HFF-Myc (cell line): ENCODE measurements around the gene PLEKHA3.
"Not testable (repeated sequence)": the region's sequence is repeated elsewhere in the genome, so short reads cannot be mapped to it uniquely, and the experiment has no call there.

ENCODE experiments used
- DNase-seq: peaks from one replicate; pipeline ENCODE4 v3.0.0-alpha.2; 2011; ENCODE audit warnings: low read depth; ENCODE audit errors: extremely low read depth
- H3K4me3 ChIP-seq: replicated peaks from 2 replicates; pipeline ENCODE4 v1.5.1; 2011; ENCODE audit warnings: low read depth, mild to moderate bottlenecking, control low read depth, low read length
- CTCF ChIP-seq: IDR thresholded peaks from 2 replicates; pipeline ENCODE4 v1.5.1; 2012; ENCODE audit warnings: mild to moderate bottlenecking, low read depth, low read length, control low read depth; ENCODE audit errors: missing control alignments

PLEKHA3 gene

GRCh38 chr2:178450774-178451525 lies 29.3 kb upstream of the PLEKHA3 start, which contains the start of the genes PJVK and PRKRA:
PJVK (plus strand) TSS chr2:178451378; CDS start chr2:178453410, 2,032 bp downstream.
PRKRA (minus strand) TSS chr2:178451175; CDS start chr2:178451030, 145 bp downstream.
- peak; percentile 85 for DNase-seq
- peak within 1 kb of the TSS; percentile 76 for H3K4me3 ChIP-seq
- TF ChIP-seq CTCF, result no peak

- DNase-seq, result no peak
- no peak for TF ChIP-seq CTCF
- H3K4me3 ChIP-seq, result no peak overlapping the region
Measured at GRCh38 chr2:178452334-178452733, 27.9 kb upstream of the PLEKHA3 start.

- no peak overlapping the region for H3K4me3 ChIP-seq
- TF ChIP-seq CTCF, result no peak
- no peak for DNase-seq
Measured at GRCh38 chr2:178452870-178453269, 27.4 kb upstream of the PLEKHA3 start.

- H3K4me3 ChIP-seq, result no peak overlapping the region
- DNase-seq, result no peak
- TF ChIP-seq CTCF, result no peak
Measured at GRCh38 chr2:178455947-178456346, 24.3 kb upstream of the PLEKHA3 start.

DNA sequence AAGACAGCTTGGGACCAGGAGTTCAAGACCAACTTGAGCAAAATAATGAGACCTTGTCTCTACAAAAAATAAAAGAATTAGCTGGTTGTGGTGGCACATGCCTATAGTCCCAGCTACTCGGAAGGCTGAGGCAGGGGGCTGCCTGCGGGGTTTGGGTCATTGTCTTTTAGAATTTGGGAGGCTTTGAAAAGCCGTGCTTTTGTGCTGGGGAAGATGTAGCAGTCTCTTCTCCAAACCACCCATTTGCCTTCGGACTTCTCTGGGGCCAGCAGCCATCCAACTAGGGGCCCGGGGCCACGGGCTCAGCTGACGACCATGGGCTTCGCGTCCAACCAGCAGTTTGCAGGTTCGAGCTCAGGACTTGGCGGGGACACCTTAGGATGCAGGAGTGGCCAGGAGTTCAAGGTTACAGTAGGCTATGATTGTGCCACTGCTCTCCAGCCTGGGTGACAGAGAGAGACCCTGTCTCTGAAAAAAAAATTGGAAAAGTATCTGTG lies 22.8 kb upstream of the PLEKHA3 start:
- no peak overlapping the region for H3K4me3 ChIP-seq
- no peak for TF ChIP-seq CTCF
- DNase-seq, result no peak

DNA sequence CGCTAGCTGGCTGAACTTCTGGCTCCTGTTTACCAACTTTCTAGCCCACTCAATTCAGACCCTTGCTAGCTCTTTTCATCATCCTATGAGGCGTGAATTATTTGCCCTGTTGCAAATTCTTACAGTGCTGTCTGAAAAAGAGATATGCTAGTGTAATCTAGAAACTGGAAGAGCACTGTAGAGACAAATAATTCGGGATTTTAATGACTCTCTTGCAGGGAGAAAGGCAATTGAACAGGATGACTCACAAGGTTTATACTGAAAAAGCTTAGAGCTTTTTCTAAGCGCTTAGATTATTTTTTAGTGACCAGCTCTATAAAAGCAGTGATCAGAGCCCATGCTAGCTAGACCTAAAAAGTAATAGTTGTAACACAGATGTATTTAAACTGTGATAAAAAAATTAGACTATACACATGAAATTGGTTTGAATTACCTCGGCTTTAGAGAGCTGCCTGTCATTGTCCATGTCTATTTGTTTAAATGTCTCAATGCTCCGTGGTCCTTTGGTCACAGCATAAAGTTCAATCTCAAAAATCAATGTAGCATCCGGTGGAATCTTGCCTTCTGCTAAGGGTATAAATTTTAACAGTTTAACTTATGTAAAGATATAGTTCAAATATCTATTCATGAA lies 10.9 kb upstream of the PLEKHA3 start:
- no peak for TF ChIP-seq CTCF
- H3K4me3 ChIP-seq, result no peak overlapping the region
- no peak for DNase-seq

GRCh38 chr2:178471313-178471712 lies 8.9 kb upstream of the PLEKHA3 start:
- H3K4me3 ChIP-seq, DNase-seq: not testable (repeated sequence)
